GM12878 (cell line): ENCODE results near the gene GALNT18.

Source experiments
- BACH1 ChIP-seq: fragments of 450-650 bp; IDR thresholded peaks from 2 replicates; pipeline ENCODE4 v1.6.1; 2017; ENCODE audit warnings: mild to moderate bottlenecking, borderline replicate concordance
- ETV6 ChIP-seq, 2 experiments: fragments of 450-650 bp in 1 of 2; IDR thresholded peaks in 1 of 2; conservative IDR thresholded peaks in 1 of 2; 2 replicates each; pipeline ENCODE4 v1.6.1; 2014; ENCODE audit warnings: antibody characterized with exemption in 1 of 2, borderline replicate concordance in 1 of 2, low read depth in 1 of 2, mild to moderate bottlenecking in 1 of 2, moderate library complexity in 1 of 2
- FOS ChIP-seq: IDR thresholded peaks from 3 replicates; pipeline ENCODE4 v1.6.1; 2011; ENCODE audit warnings: borderline replicate concordance; ENCODE audit not compliant: insufficient read length; ENCODE audit errors: extremely low read depth
- NFYB ChIP-seq: IDR thresholded peaks from 2 replicates; pipeline ENCODE4 v1.6.1; 2011; ENCODE audit warnings: low read depth, mild to moderate bottlenecking, low read length, improper control_type of control experiment, moderate library complexity; ENCODE audit not compliant: insufficient read depth
- SPI1 ChIP-seq: IDR thresholded peaks from 2 replicates; pipeline ENCODE4 v1.6.1; 2011; ENCODE audit warnings: low read depth, mild to moderate bottlenecking, low read length, moderate library complexity, borderline replicate concordance; ENCODE audit not compliant: insufficient read depth
- TAF1 ChIP-seq: IDR thresholded peaks from 2 replicates; pipeline ENCODE4 v1.6.1; 2011; ENCODE audit warnings: mild to moderate bottlenecking, low read depth, low read length, borderline replicate concordance
- TF ChIP-seq, protein P1 (sequence below): fragments of 450-650 bp; IDR thresholded peaks from 2 replicates; pipeline ENCODE4 v1.6.1; 2018; ENCODE audit warnings: borderline replicate concordance, mild to moderate bottlenecking; ENCODE audit not compliant: partially characterized antibody
- TF ChIP-seq, protein P2 (sequence below): fragments of 450-650 bp; conservative IDR thresholded peaks from 2 replicates; pipeline ENCODE4 v1.6.1; 2017; ENCODE audit warnings: mild to moderate bottlenecking, moderate library complexity

GRCh38 chr11:11620173-11620920 lies 1.5 kb downstream of the GALNT18 start:
- TF ChIP-seq, protein P1, sequence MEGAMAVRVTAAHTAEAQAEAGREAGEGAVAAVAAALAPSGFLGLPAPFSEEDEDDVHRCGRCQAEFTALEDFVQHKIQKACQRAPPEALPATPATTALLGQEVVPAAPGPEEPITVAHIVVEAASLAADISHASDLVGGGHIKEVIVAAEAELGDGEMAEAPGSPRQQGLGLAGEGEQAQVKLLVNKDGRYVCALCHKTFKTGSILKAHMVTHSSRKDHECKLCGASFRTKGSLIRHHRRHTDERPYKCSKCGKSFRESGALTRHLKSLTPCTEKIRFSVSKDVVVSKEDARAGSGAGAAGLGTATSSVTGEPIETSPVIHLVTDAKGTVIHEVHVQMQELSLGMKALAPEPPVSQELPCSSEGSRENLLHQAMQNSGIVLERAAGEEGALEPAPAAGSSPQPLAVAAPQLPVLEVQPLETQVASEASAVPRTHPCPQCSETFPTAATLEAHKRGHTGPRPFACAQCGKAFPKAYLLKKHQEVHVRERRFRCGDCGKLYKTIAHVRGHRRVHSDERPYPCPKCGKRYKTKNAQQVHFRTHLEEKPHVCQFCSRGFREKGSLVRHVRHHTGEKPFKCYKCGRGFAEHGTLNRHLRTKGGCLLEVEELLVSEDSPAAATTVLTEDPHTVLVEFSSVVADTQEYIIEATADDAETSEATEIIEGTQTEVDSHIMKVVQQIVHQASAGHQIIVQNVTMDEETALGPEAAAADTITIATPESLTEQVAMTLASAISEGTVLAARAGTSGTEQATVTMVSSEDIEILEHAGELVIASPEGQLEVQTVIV, result no peak
- TF ChIP-seq FOS (no peak), NFYB (no peak), ETV6 (conservative IDR thresholded peaks at IDR 0.05 in 1 of 2, IDR thresholded peaks at IDR 0.05 in 1 of 2; ENCODE audit: borderline replicate concordance in 1 of 2, low read depth in 1 of 2) (no peak), BACH1 (no peak), TAF1 (no peak), SPI1 (peak; percentile 44; the same call in 1 of the 2 replicates)
- TF ChIP-seq, protein P2, sequence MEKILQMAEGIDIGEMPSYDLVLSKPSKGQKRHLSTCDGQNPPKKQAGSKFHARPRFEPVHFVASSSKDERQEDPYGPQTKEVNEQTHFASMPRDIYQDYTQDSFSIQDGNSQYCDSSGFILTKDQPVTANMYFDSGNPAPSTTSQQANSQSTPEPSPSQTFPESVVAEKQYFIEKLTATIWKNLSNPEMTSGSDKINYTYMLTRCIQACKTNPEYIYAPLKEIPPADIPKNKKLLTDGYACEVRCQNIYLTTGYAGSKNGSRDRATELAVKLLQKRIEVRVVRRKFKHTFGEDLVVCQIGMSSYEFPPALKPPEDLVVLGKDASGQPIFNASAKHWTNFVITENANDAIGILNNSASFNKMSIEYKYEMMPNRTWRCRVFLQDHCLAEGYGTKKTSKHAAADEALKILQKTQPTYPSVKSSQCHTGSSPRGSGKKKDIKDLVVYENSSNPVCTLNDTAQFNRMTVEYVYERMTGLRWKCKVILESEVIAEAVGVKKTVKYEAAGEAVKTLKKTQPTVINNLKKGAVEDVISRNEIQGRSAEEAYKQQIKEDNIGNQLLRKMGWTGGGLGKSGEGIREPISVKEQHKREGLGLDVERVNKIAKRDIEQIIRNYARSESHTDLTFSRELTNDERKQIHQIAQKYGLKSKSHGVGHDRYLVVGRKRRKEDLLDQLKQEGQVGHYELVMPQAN, result no peak
